Measurements from ENCODE around the gene PDE1A. TPM values are rescaled to one million over a fixed set of nuclear protein-coding genes. Genes with fewer than 3 reads are reported as not detected.

PDE1A gene
- total and polyA plus RNA-seq, 4 donors: 1.0 to 11.8 (median 3.6) TPM

GRCh38 chr2:182179176-182179575 lies 247.7 kb downstream of the PDE1A start:
- peaks cover 0 to 3% (median 0%) of the 10 kb centered on the region in 4 donors for H3K9me3 ChIP-seq (ENCODE audit: control insufficient read depth in 4 of 4, insufficient read depth in 3 of 4, low read length in 3 of 4)
- TF ChIP-seq CTCF (IDR thresholded peaks at IDR 0.05; ENCODE audit: control extremely low read depth, extremely low read depth): no peak
- peaks cover 0 to 4% (median 0%) of the 10 kb centered on the region in 4 donors for H3K36me3 ChIP-seq (ENCODE audit: control insufficient read depth in 4 of 4, insufficient read depth in 4 of 4, low read length in 4 of 4)
- no peak overlapping the region for H3K27ac ChIP-seq (ENCODE audit: low read depth in 1 of 2, low read length in 1 of 2)
- no peaks in the 10 kb centered on the region for H3K27me3 ChIP-seq (ENCODE audit: control insufficient read depth in 3 of 3, insufficient read depth in 3 of 3, low read length in 2 of 3)
- no peak overlapping the region for H3K4me3 ChIP-seq
- DNase-seq (no peak), ATAC-seq (ENCODE audit: insufficient read depth, low FRiP score) (no peak)
- no peak overlapping the region for H3K9ac ChIP-seq (ENCODE audit: insufficient read depth in 1 of 2, low read length in 2 of 2)
- H3K4me1 ChIP-seq (ENCODE audit: control insufficient read depth in 5 of 5, insufficient read depth in 5 of 5, low read length in 5 of 5): no peaks in the 10 kb centered on the region

GRCh38 chr2:182173944-182174622 lies 252.8 kb downstream of the PDE1A start:
- no peak for TF ChIP-seq CTCF (IDR thresholded peaks at IDR 0.05; ENCODE audit: control extremely low read depth, extremely low read depth)
- Histone ChIP-seq H3K9me3 (ENCODE audit: control insufficient read depth in 4 of 4, insufficient read depth in 3 of 4, low read length in 3 of 4) (no peaks in the 10 kb centered on the region), H3K36me3 (ENCODE audit: control insufficient read depth in 4 of 4, insufficient read depth in 4 of 4, low read length in 4 of 4) (no peaks in the 10 kb centered on the region), H3K9ac (ENCODE audit: insufficient read depth in 1 of 2, low read length in 2 of 2) (no peak overlapping the region), H3K27ac (ENCODE audit: low read depth in 1 of 2, low read length in 1 of 2) (no peak overlapping the region), H3K27me3 (ENCODE audit: control insufficient read depth in 3 of 3, insufficient read depth in 3 of 3, low read length in 2 of 3) (no peaks in the 10 kb centered on the region), H3K4me1 (ENCODE audit: control insufficient read depth in 5 of 5, insufficient read depth in 5 of 5, low read length in 5 of 5) (no peaks in the 10 kb centered on the region), H3K4me3 (no peak overlapping the region)
- DNase-seq (no peak), ATAC-seq (ENCODE audit: insufficient read depth, low FRiP score) (no peak)
- 68 to 71% methylated on average over 5 of the region's 5 CpGs for WGBS, 2 donors

GRCh38 chr2:182170341-182170740 lies 256.5 kb downstream of the PDE1A start:
- Histone ChIP-seq H3K36me3 (ENCODE audit: control insufficient read depth in 4 of 4, insufficient read depth in 4 of 4, low read length in 4 of 4) (no peaks in the 10 kb centered on the region), H3K27ac (ENCODE audit: low read depth in 1 of 2, low read length in 1 of 2) (no peak overlapping the region), H3K4me1 (ENCODE audit: control insufficient read depth in 5 of 5, insufficient read depth in 5 of 5, low read length in 5 of 5) (no peaks in the 10 kb centered on the region), H3K27me3 (ENCODE audit: control insufficient read depth in 3 of 3, insufficient read depth in 3 of 3, low read length in 2 of 3) (no peaks in the 10 kb centered on the region), H3K9ac (ENCODE audit: insufficient read depth in 1 of 2, low read length in 2 of 2) (no peak overlapping the region), H3K9me3 (ENCODE audit: control insufficient read depth in 4 of 4, insufficient read depth in 3 of 4, low read length in 3 of 4) (no peaks in the 10 kb centered on the region), H3K4me3 (no peak overlapping the region)
- ATAC-seq (ENCODE audit: insufficient read depth, low FRiP score): no peak
- no peak for DNase-seq
- 83 to 90% methylated on average over 3 of the region's 3 CpGs for WGBS, 2 donors
- no peak for TF ChIP-seq CTCF (IDR thresholded peaks at IDR 0.05; ENCODE audit: control extremely low read depth, extremely low read depth)

GRCh38 chr2:182167882-182168281 lies 259.0 kb downstream of the PDE1A start:
- Histone ChIP-seq H3K36me3 (ENCODE audit: control insufficient read depth in 4 of 4, insufficient read depth in 4 of 4, low read length in 4 of 4) (no peaks in the 10 kb centered on the region), H3K9me3 (ENCODE audit: control insufficient read depth in 4 of 4, insufficient read depth in 3 of 4, low read length in 3 of 4) (peaks cover 0 to 3% (median 0%) of the 10 kb centered on the region in 4 donors), H3K9ac (ENCODE audit: insufficient read depth in 1 of 2, low read length in 2 of 2) (no peak overlapping the region), H3K27me3 (ENCODE audit: control insufficient read depth in 3 of 3, insufficient read depth in 3 of 3, low read length in 2 of 3) (no peaks in the 10 kb centered on the region), H3K4me3 (no peak overlapping the region), H3K4me1 (ENCODE audit: control insufficient read depth in 5 of 5, insufficient read depth in 5 of 5, low read length in 5 of 5) (no peaks in the 10 kb centered on the region), H3K27ac (ENCODE audit: low read depth in 1 of 2, low read length in 1 of 2) (no peak overlapping the region)
- WGBS, 2 donors: 80 to 83% methylated on average over 4 of the region's 4 CpGs
- ATAC-seq (ENCODE audit: insufficient read depth, low FRiP score): no peak
- TF ChIP-seq CTCF (IDR thresholded peaks at IDR 0.05; ENCODE audit: control extremely low read depth, extremely low read depth): no peak
- DNase-seq: no peak

Data from lung (tissue), 12 donors.